Ovary (tissue), 9 donors: ENCODE results near the gene AP1S3. TPM values are rescaled to one million over a fixed set of nuclear protein-coding genes. Genes with fewer than 3 reads are reported as not detected.
"Not testable (repeated sequence)": the region's sequence is repeated elsewhere in the genome, so short reads cannot be mapped to it uniquely, and the experiment has no call there.

Experiments
- DNase-seq, 5 donors: peaks; one replicate each; pipeline ENCODE4 v3.0.0-alpha.2; 2019 to 2020
- H3K27ac ChIP-seq, 2 donors: fragments of 200-600 bp; one replicate each; pipeline versions ENCODE4 v1.5.1 to v1.8.0; 2019 to 2022
- H3K27me3 ChIP-seq: fragments of 200-600 bp; one replicate; pipeline ENCODE4 v1.8.0; 2022
- H3K36me3 ChIP-seq: fragments of 200-600 bp; sonication (generic); one replicate; pipeline ENCODE4 v1.5.1; 2019
- H3K4me1 ChIP-seq: one replicate; pipeline ENCODE4 v1.8.1; 2013; ENCODE audit warnings: mild to moderate bottlenecking, moderate library complexity; ENCODE audit not compliant: insufficient read depth
- H3K4me3 ChIP-seq: fragments of 200-600 bp; sonication (generic); one replicate; pipeline ENCODE4 v1.5.1; 2017
- H3K9me3 ChIP-seq, 2 donors: fragments of 200-600 bp in 1 of 2; sonication (generic) in 1 of 2; one replicate each; pipeline versions ENCODE4 v1.5.1 to v1.8.1; 2013 to 2019; ENCODE audit warnings: mild to moderate bottlenecking in 1 of 2, moderate library complexity in 1 of 2
- CTCF ChIP-seq, 3 donors: fragments of 450-650 bp in 2 of 3; fragments of 200-600 bp in 1 of 3; IDR thresholded peaks; one replicate each; pipeline versions ENCODE4 v1.5.1 to v1.8.0; 2016 to 2022; ENCODE audit warnings: antibody characterized with exemption in 3 of 3, mild to moderate bottlenecking in 1 of 3
- EP300 ChIP-seq: sonication (generic); formaldehyde crosslinking; IDR thresholded peaks from one replicate; pipeline ENCODE4 v1.6.1; 2017; ENCODE audit warnings: antibody characterized with exemption
- POLR2A ChIP-seq: fragments of 450-650 bp; IDR thresholded peaks from one replicate; pipeline ENCODE4 v1.6.1; 2017; ENCODE audit warnings: antibody characterized with exemption, mild to moderate bottlenecking, moderate library complexity
- WGBS, 3 donors: extraction: QIAGEN DNeasy Blood & Tissue Kit in 1 of 3; methylation state at CpG; one replicate each; pipeline versions ENCODE4 v1.1.5 to v1.1.7; 2013 to 2017; 5-methylcytosine and 5-hydroxymethylcytosine counted together
- intact Hi-C, 4 donors: fragments of 100-400 bp; cut with DNase I; formaldehyde crosslinking; loops; one replicate each; pipeline versions ENCODE4 v1.11.0 to v1.15.1; 2022 to 2023
- polyA plus RNA-seq, 2 donors: library from polyadenylated mRNA; stranded (reverse); fragments of 200-250 nt in 1 of 2; fragments of 350-450 nt in 1 of 2; fragmentation: Illumina TruSeq in 1 of 2; extraction: RNeasy Lipid Tissue Mini Kit (QIAGEN cat#74804) in 1 of 2; gene quantifications; one replicate each; pipeline ENCODE4 v1.2.3, GENCODE V29; 2013 to 2014
- total RNA-seq, 7 donors: library from RNA; depleted of rRNA in 2 of 7; stranded (reverse); fragments of >200 nt in 2 of 7; fragmentation: NEBNext Ultra II Directional in 3 of 7; extraction: Animal tissue kit (Norgen Biotek cat#: 25700) in 3 of 7; gene quantifications; one replicate each; pipeline versions ENCODE4 v1.1.0 to v1.2.4, GENCODE V29; 2016 to 2023
- donor health status: DM: no; HTN: no; CAD: no; lungs with moderate emphysema.
- donor health status: DM: no; HTN: no; CAD: no.
- donor health status: Bipolar disorder and iron deficiency.
- donor health status: DM: yes; HTN: yes; CAD: no.
- donor health status: DM: no; HTN: no; CAD: no.
- donor health status: DM: yes; HTN: yes; CAD: no.

Gene AP1S3
- total and polyA plus RNA-seq, 9 donors: 0.46 to 16.8 (median 1.3) TPM

- H3K36me3 ChIP-seq: no peaks in the 10 kb centered on the region
- no peak for DNase-seq
- H3K27ac ChIP-seq: no peak overlapping the region
- WGBS, 3 donors: 85 to 89% (median 88%) methylated on average over 5 of the region's 5 CpGs
- H3K4me3 ChIP-seq: no peak overlapping the region
- no peaks in the 10 kb centered on the region for H3K4me1 ChIP-seq
- no peaks in the 10 kb centered on the region for H3K9me3 ChIP-seq
- TF ChIP-seq EP300: no peak
- TF ChIP-seq CTCF (IDR thresholded peaks at IDR 0.05): no peak
- no peak for TF ChIP-seq POLR2A
- intact Hi-C loops: no loop called here
- no peaks in the 10 kb centered on the region for H3K27me3 ChIP-seq
These were observed 45.3 kb upstream of the AP1S3 start for GRCh38 chr2:223882715-223883114.

- Histone ChIP-seq H3K36me3 (no peaks in the 10 kb centered on the region), H3K4me1 (no peaks in the 10 kb centered on the region), H3K27me3 (no peaks in the 10 kb centered on the region), H3K4me3 (no peak overlapping the region), H3K27ac (no peak overlapping the region), H3K9me3 (no peaks in the 10 kb centered on the region)
- DNase-seq: no peak
- intact Hi-C loops: no loop called here
- 51 to 58% (median 55%) methylated on average over 4 of the region's 4 CpGs for WGBS, 3 donors
- TF ChIP-seq CTCF (IDR thresholded peaks at IDR 0.05) (no peak), EP300 (no peak), POLR2A (no peak)
These were observed 43.4 kb upstream of the AP1S3 start for GRCh38 chr2:223880796-223881195.

GRCh38 chr2:223877721-223878410, 40.5 kb upstream of the AP1S3 start:
- 92 to 93% (median 93%) methylated on average over 6 of the region's 6 CpGs for WGBS, 3 donors
- Histone ChIP-seq H3K4me3 (no peak overlapping the region), H3K36me3 (no peaks in the 10 kb centered on the region), H3K4me1 (no peaks in the 10 kb centered on the region), H3K27me3 (no peaks in the 10 kb centered on the region), H3K9me3 (no peaks in the 10 kb centered on the region), H3K27ac (no peak overlapping the region)
- intact Hi-C loops: no loop called here
- DNase-seq: no peak
- no peak for TF ChIP-seq EP300
- TF ChIP-seq POLR2A: no peak
- no peak for TF ChIP-seq CTCF (IDR thresholded peaks at IDR 0.05)

GRCh38 chr2:223873672-223874071, 36.3 kb upstream of the AP1S3 start:
- TF ChIP-seq EP300 (no peak), CTCF (IDR thresholded peaks at IDR 0.05) (no peak), POLR2A (no peak)
- Histone ChIP-seq H3K36me3 (no peaks in the 10 kb centered on the region), H3K4me3 (no peak overlapping the region), H3K27ac (no peak overlapping the region), H3K27me3 (no peaks in the 10 kb centered on the region), H3K9me3 (no peaks in the 10 kb centered on the region), H3K4me1 (no peaks in the 10 kb centered on the region)
- 95 to 98% (median 97%) methylated on average over 3 of the region's 3 CpGs for WGBS, 3 donors
- no peak for DNase-seq
- intact Hi-C loops: no loop called here

- DNase-seq, H3K27ac ChIP-seq, H3K36me3 ChIP-seq, H3K27me3 ChIP-seq, intact Hi-C loops, H3K4me1 ChIP-seq, H3K4me3 ChIP-seq, H3K9me3 ChIP-seq: not testable (repeated sequence)
- 90 to 93% (median 91%) methylated on average over 2 of the region's 2 CpGs for whole genome bisulfite sequencing, 3 donors
These were observed 35.4 kb upstream of the AP1S3 start for GRCh38 chr2:223872772-223873171.

- H3K4me1 ChIP-seq, H3K27ac ChIP-seq, H3K4me3 ChIP-seq, intact Hi-C loops, H3K27me3 ChIP-seq, H3K36me3 ChIP-seq, DNase-seq, H3K9me3 ChIP-seq: not testable (repeated sequence)
- WGBS, 3 donors: 90 to 94% (median 93%) methylated on average over 12 of the region's 12 CpGs
These were observed 34.3 kb upstream of the AP1S3 start for GRCh38 chr2:223871661-223872060.
